ENCODE results near the gene INSYN2A. TPM values are rescaled to one million over a fixed set of nuclear protein-coding genes. Genes with fewer than 3 reads are reported as not detected.

INSYN2A gene
- total and polyA plus RNA-seq, 2 donors from 2014 or later, result 0.28 TPM; not detected in 1

DNA sequence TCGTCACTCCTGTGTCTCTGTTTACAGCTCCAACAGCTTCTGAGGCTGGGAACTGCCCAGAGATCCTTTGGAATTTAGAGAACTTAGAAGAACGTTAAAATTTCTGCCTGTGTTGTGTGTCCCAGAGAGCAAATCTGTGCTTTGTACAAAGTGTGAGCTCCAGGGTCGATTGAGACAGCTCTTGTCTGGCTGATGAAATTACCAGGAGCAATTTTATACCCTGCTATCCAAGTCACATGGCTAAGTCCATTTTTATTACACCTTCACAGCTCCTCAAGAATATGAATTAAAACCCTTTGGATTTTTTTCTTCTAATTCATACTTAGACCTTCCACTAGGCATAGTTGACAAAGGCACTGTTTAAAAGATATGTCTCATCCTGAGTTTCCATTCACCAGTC lies 46.5 kb upstream of the INSYN2A start:
- no peak for DNase-seq
- H3K27me3 ChIP-seq (ENCODE audit: control insufficient read depth, insufficient read depth, low read length), result no peaks in the 10 kb centered on the region
- intact Hi-C loops (cut with DNase I), result no loop called here
- no peak for FAIRE-seq
- H3K36me3 ChIP-seq (ENCODE audit: control insufficient read depth in 2 of 3, insufficient read depth in 3 of 3, low read length in 3 of 3), result peaks cover 0 to under 1% (median 0%) of the 10 kb centered on the region in 3 donors
- TF ChIP-seq, protein P1, sequence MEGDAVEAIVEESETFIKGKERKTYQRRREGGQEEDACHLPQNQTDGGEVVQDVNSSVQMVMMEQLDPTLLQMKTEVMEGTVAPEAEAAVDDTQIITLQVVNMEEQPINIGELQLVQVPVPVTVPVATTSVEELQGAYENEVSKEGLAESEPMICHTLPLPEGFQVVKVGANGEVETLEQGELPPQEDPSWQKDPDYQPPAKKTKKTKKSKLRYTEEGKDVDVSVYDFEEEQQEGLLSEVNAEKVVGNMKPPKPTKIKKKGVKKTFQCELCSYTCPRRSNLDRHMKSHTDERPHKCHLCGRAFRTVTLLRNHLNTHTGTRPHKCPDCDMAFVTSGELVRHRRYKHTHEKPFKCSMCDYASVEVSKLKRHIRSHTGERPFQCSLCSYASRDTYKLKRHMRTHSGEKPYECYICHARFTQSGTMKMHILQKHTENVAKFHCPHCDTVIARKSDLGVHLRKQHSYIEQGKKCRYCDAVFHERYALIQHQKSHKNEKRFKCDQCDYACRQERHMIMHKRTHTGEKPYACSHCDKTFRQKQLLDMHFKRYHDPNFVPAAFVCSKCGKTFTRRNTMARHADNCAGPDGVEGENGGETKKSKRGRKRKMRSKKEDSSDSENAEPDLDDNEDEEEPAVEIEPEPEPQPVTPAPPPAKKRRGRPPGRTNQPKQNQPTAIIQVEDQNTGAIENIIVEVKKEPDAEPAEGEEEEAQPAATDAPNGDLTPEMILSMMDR (IDR thresholded peaks at IDR 0.05; ENCODE audit: borderline replicate concordance, extremely low read depth, insufficient read depth), result no peak
- no peak overlapping the region for H3K4me3 ChIP-seq (ENCODE audit: low read length in 3 of 3)
- H3K4me1 ChIP-seq (ENCODE audit: control insufficient read depth in 2 of 3, insufficient read depth in 2 of 3, low read depth in 1 of 3, low read length in 3 of 3), result no peaks in the 10 kb centered on the region
- no peak overlapping the region for H3K27ac ChIP-seq (ENCODE audit: low read depth in 2 of 2, low read length in 2 of 2)
- no peaks in the 10 kb centered on the region for H3K9me3 ChIP-seq (ENCODE audit: control insufficient read depth in 2 of 3, insufficient read depth in 1 of 3, low read length in 3 of 3)
- no peak overlapping the region for H3K9ac ChIP-seq (ENCODE audit: low read length in 3 of 3)

DNA sequence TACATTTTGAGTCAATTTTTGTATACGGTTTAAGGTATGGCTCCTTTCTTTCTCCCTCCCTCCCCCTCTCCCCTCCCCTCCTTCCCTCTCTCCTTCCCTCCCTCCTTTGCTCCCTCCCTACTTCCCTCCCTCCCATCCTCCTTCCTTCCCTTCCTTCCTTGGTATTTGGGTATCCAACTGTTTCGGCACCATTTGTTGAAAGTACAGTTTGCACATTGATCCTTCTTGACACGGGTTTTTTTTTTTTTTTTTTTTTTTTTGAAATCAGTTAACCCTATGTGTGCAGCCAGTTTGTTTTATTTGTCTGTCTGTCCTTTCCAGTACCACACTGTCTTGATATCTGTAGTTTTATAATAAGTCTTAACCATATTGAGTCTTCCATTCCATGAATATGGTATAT lies 39.9 kb upstream of the INSYN2A start:
- TF ChIP-seq, protein P1 (IDR thresholded peaks at IDR 0.05; ENCODE audit: borderline replicate concordance, extremely low read depth, insufficient read depth), result no peak
- intact Hi-C loops (cut with DNase I), result no loop called here
- FAIRE-seq, result no peak

DNA sequence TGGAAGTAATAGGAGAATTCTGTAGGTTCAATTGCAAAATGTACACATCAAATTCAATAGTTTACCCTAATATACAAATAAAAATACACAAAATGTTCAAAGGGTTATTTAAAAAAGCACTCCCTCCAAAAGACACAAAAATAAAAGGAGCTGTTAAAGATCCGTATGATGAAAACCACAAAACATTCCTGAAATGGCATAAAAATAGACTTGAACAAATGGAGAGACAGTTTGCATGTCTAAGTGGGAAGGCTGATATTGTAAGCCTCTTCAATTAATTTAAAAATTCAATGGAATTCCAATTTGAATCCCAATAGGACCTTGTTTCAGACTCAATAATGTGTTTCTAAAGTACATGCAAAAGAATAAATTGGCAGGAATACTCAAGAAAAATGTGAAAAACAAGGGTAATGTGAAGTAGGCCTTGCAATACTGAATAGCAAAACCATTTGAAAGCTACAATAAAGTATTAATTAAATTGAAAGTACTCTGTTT lies 38.0 kb upstream of the INSYN2A start:
- Histone ChIP-seq H3K9ac (ENCODE audit: low read length in 3 of 3) (no peak overlapping the region), H3K4me3 (ENCODE audit: low read length in 3 of 3) (no peak overlapping the region), H3K27ac (ENCODE audit: low read depth in 2 of 2, low read length in 2 of 2) (no peak overlapping the region), H3K4me1 (ENCODE audit: control insufficient read depth in 2 of 3, insufficient read depth in 2 of 3, low read depth in 1 of 3, low read length in 3 of 3) (no peaks in the 10 kb centered on the region), H3K9me3 (ENCODE audit: control insufficient read depth in 2 of 3, insufficient read depth in 1 of 3, low read length in 3 of 3) (no peaks in the 10 kb centered on the region), H3K36me3 (ENCODE audit: control insufficient read depth in 2 of 3, insufficient read depth in 3 of 3, low read length in 3 of 3) (no peaks in the 10 kb centered on the region), H3K27me3 (ENCODE audit: control insufficient read depth, insufficient read depth, low read length) (no peaks in the 10 kb centered on the region)
- intact Hi-C loops (cut with DNase I), result no loop called here
- TF ChIP-seq, protein P1 (IDR thresholded peaks at IDR 0.05; ENCODE audit: borderline replicate concordance, extremely low read depth, insufficient read depth), result no peak
- DNase-seq (no peak), FAIRE-seq (no peak)

More for the DNA sequence above, 39.9 kb upstream of the INSYN2A start:
- Histone ChIP-seq H3K27me3 (ENCODE audit: control insufficient read depth, insufficient read depth, low read length) (no peaks in the 10 kb centered on the region), H3K9ac (ENCODE audit: low read length in 3 of 3) (no peak overlapping the region), H3K4me3 (ENCODE audit: low read length in 3 of 3) (no peak overlapping the region), H3K27ac (ENCODE audit: low read depth in 2 of 2, low read length in 2 of 2) (no peak overlapping the region), H3K36me3 (ENCODE audit: control insufficient read depth in 2 of 3, insufficient read depth in 3 of 3, low read length in 3 of 3) (no peaks in the 10 kb centered on the region), H3K9me3 (ENCODE audit: control insufficient read depth in 2 of 3, insufficient read depth in 1 of 3, low read length in 3 of 3) (no peaks in the 10 kb centered on the region), H3K4me1 (ENCODE audit: control insufficient read depth in 2 of 3, insufficient read depth in 2 of 3, low read depth in 1 of 3, low read length in 3 of 3) (no peaks in the 10 kb centered on the region)
- no peak for DNase-seq

Measured in kidney (tissue), 14 donors.